Neuronal stem cell (in vitro differentiated cells): ENCODE results near the gene CTDP1.
"Not testable (repeated sequence)": the region's sequence is repeated elsewhere in the genome, so short reads cannot be mapped to it uniquely, and the experiment has no call there.

Experiments used
- DNase-seq: peaks from one replicate; pipeline ENCODE4 v3.0.0-alpha.2; 2013; ENCODE audit warnings: low spot score
- H2AFZ ChIP-seq: one replicate; pipeline ENCODE4 v1.6.1; 2013; ENCODE audit warnings: mild to moderate bottlenecking, low read length, inconsistent platforms
- H2AK5ac ChIP-seq: 2 replicates; pipeline ENCODE4 v1.6.1; 2013; ENCODE audit warnings: low read depth, mild to moderate bottlenecking, inconsistent platforms, low read length, moderate library complexity, mixed read lengths
- H2BK120ac ChIP-seq: 2 replicates; pipeline ENCODE4 v1.6.1; 2013; ENCODE audit warnings: low read depth, mild to moderate bottlenecking, inconsistent platforms, low read length, moderate library complexity, mixed read lengths
- H2BK12ac ChIP-seq: one replicate; pipeline ENCODE4 v1.6.1; 2013; ENCODE audit warnings: low read length, inconsistent platforms
- H2BK15ac ChIP-seq: 2 replicates; pipeline ENCODE4 v1.6.1; 2013; ENCODE audit warnings: mild to moderate bottlenecking, low read length, inconsistent platforms, mixed read lengths
- H2BK5ac ChIP-seq: one replicate; pipeline ENCODE4 v1.6.1; 2013; ENCODE audit warnings: inconsistent platforms, mild to moderate bottlenecking, low read length, moderate library complexity
- H3K14ac ChIP-seq: one replicate; pipeline ENCODE4 v1.6.1; 2013; ENCODE audit warnings: low read length, inconsistent platforms
- H3K18ac ChIP-seq: 2 replicates; pipeline ENCODE4 v1.6.1; 2013; ENCODE audit warnings: low read length, inconsistent platforms
- H3K23ac ChIP-seq: 2 replicates; pipeline ENCODE4 v1.6.1; 2013; ENCODE audit warnings: low read depth, mild to moderate bottlenecking, mixed read lengths, low read length, inconsistent platforms; ENCODE audit not compliant: poor library complexity
- H3K27ac ChIP-seq: replicated peaks from 3 replicates; pipeline ENCODE4 v1.5.1; 2013; ENCODE audit warnings: low read length, inconsistent platforms
- H3K27me3 ChIP-seq, 3 experiments: 2 replicates each; pipeline ENCODE4 v1.6.1; 2013; ENCODE audit warnings: low read length in 3 of 3, mild to moderate bottlenecking in 2 of 3, inconsistent platforms in 1 of 3, low read depth in 1 of 3, mixed read lengths in 1 of 3, moderate library complexity in 1 of 3; ENCODE audit not compliant: control insufficient read depth in 3 of 3, insufficient read depth in 3 of 3
- H3K36me3 ChIP-seq, 2 donors: replicated peaks in 1 of 2; 2 replicates each; pipeline ENCODE4 v1.6.1; 2013; ENCODE audit warnings: low read length in 2 of 2; ENCODE audit not compliant: control insufficient read depth in 2 of 2, insufficient read depth in 2 of 2
- H3K4ac ChIP-seq: 2 replicates; pipeline ENCODE4 v1.6.1; 2013; ENCODE audit warnings: inconsistent platforms, mild to moderate bottlenecking, low read length, moderate library complexity
- H3K4me1 ChIP-seq, 2 donors: 1 replicate in 1 of 2; 2 replicates in 1 of 2; pipeline ENCODE4 v1.6.1; 2013; ENCODE audit warnings: low read length in 2 of 2, low read depth in 1 of 2; ENCODE audit not compliant: control insufficient read depth in 2 of 2, insufficient read depth in 1 of 2
- H3K4me2 ChIP-seq: one replicate; pipeline ENCODE4 v1.6.1; 2013; ENCODE audit warnings: mild to moderate bottlenecking, low read length, inconsistent platforms; ENCODE audit not compliant: insufficient read depth, poor library complexity, severe bottlenecking
- H3K4me3 ChIP-seq, 2 donors: 2 replicates each; pipeline ENCODE4 v1.5.1; 2013; ENCODE audit warnings: low read length in 2 of 2, mild to moderate bottlenecking in 2 of 2, inconsistent platforms in 1 of 2, moderate library complexity in 1 of 2
- H3K79me1 ChIP-seq: one replicate; pipeline ENCODE4 v1.6.1; 2013; ENCODE audit warnings: low read depth, mild to moderate bottlenecking, inconsistent platforms, low read length, moderate library complexity
- H3K9ac ChIP-seq: one replicate; pipeline ENCODE4 v1.6.1; 2013; ENCODE audit warnings: mild to moderate bottlenecking, low read depth, low read length, inconsistent platforms; ENCODE audit not compliant: poor library complexity
- H3K9me3 ChIP-seq, 2 donors: replicated peaks in 1 of 2; 2 replicates each; pipeline versions ENCODE3 to v1.6.1; 2013; ENCODE audit warnings: low read length in 2 of 2, mild to moderate bottlenecking in 2 of 2, inconsistent platforms in 1 of 2, low read depth in 1 of 2, mixed read lengths in 1 of 2, moderate library complexity in 1 of 2; ENCODE audit not compliant: control insufficient read depth in 2 of 2, insufficient read depth in 1 of 2
- H4K8ac ChIP-seq: one replicate; pipeline ENCODE4 v1.6.1; 2013; ENCODE audit warnings: low read depth, mild to moderate bottlenecking, inconsistent platforms, low read length, moderate library complexity
- H4K91ac ChIP-seq: one replicate; pipeline ENCODE4 v1.6.1; 2013; ENCODE audit warnings: low read length, low read depth, mild to moderate bottlenecking, inconsistent platforms; ENCODE audit not compliant: poor library complexity
- WGBS, 2 donors: extraction: QIAGEN DNeasy Blood & Tissue Kit; methylation state at CpG; one replicate each; pipeline ENCODE4 v1.1.7; 2013; ENCODE audit warnings: missing lambda C conversion rate in 2 of 2, mixed read lengths in 1 of 2; ENCODE audit not compliant: insufficient read length in 2 of 2, insufficient replicate concordance in 1 of 2; ENCODE audit errors: extremely low coverage in 2 of 2; 5-methylcytosine and 5-hydroxymethylcytosine counted together

Gene CTDP1

DNA sequence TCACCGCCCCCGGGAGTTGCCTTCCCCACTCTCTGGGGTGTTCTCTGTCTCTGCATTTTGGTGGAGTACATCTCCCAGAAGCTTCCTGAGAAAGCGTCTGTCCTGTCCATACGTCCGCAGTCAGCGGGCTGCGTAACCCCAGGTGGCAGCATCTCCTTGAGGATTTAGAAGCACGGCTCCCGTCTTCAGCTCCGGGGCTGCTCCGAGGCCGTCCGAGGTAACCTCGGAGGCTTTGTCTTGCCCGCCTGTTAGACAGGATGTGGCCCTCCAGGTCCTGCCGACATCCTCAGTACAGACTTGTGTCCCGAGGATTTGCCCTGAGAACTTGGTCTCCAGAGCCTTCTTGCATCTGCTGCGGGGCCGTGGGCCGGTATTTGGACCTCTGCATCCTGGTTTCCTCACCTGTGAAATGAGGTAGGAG, 58.4 kb downstream of the CTDP1 start:
- peaks cover 23 to 86% of the 10 kb centered on the region in 2 donors for H3K36me3 ChIP-seq
- no peak overlapping the region for H2AFZ ChIP-seq
- no peak overlapping the region for H3K4ac ChIP-seq
- H2BK5ac ChIP-seq, result no peak overlapping the region
- no peak overlapping the region for H3K23ac ChIP-seq
- H3K14ac ChIP-seq, result no peak overlapping the region
- H3K4me3 ChIP-seq, result no peak overlapping the region
- no peaks in the 10 kb centered on the region for H3K79me1 ChIP-seq
- H2BK120ac ChIP-seq, result no peak overlapping the region
- no peak overlapping the region for H2BK12ac ChIP-seq
- H3K4me1 ChIP-seq, result no peaks in the 10 kb centered on the region
- no peak for DNase-seq
- no peak overlapping the region for H4K91ac ChIP-seq
- H3K27me3 ChIP-seq, result no peaks in the 10 kb centered on the region
- WGBS, 2 donors, result no CpG with 5 or more reads among the region's 20 CpGs
- no peak overlapping the region for H3K4me2 ChIP-seq
- no peak overlapping the region for H4K8ac ChIP-seq
- H3K18ac ChIP-seq, result no peak overlapping the region
- peaks cover 5 to 28% of the 10 kb centered on the region in 2 donors for H3K9me3 ChIP-seq
- H2BK15ac ChIP-seq, result no peak overlapping the region
- H3K27ac ChIP-seq, result no peak overlapping the region
- no peak overlapping the region for H2AK5ac ChIP-seq
- H3K9ac ChIP-seq, result no peak overlapping the region

GRCh38 chr18:79738581-79739439, 59.2 kb downstream of the CTDP1 start:
- peaks cover 0 to 21% of the 10 kb centered on the region in 2 donors for H3K9me3 ChIP-seq
- H2BK12ac ChIP-seq, result no peak overlapping the region
- H4K91ac ChIP-seq, result no peak overlapping the region
- no peak overlapping the region for H3K4me3 ChIP-seq
- H3K4me1 ChIP-seq, result no peaks in the 10 kb centered on the region
- no peak overlapping the region for H2AK5ac ChIP-seq
- no peaks in the 10 kb centered on the region for H3K79me1 ChIP-seq
- no peak overlapping the region for H2AFZ ChIP-seq
- no peak overlapping the region for H2BK15ac ChIP-seq
- no peak overlapping the region for H2BK5ac ChIP-seq
- no peak overlapping the region for H3K27ac ChIP-seq
- no CpG with 5 or more reads among the region's 21 CpGs for WGBS, 2 donors
- H3K4me2 ChIP-seq, result no peak overlapping the region
- H3K9ac ChIP-seq, result no peak overlapping the region
- H3K23ac ChIP-seq, result no peak overlapping the region
- H3K18ac ChIP-seq, result no peak overlapping the region
- DNase-seq, result no peak
- no peak overlapping the region for H3K4ac ChIP-seq
- no peak overlapping the region for H2BK120ac ChIP-seq
- H3K27me3 ChIP-seq, result no peaks in the 10 kb centered on the region
- H3K14ac ChIP-seq, result no peak overlapping the region
- peaks cover 19 to 83% of the 10 kb centered on the region in 2 donors for H3K36me3 ChIP-seq
- H4K8ac ChIP-seq, result no peak overlapping the region

- no peak overlapping the region for H3K4me3 ChIP-seq
- H2BK120ac ChIP-seq, result no peak overlapping the region
- no peaks in the 10 kb centered on the region for H3K4me1 ChIP-seq
- H3K14ac ChIP-seq, result no peak overlapping the region
- no peaks in the 10 kb centered on the region for H3K79me1 ChIP-seq
- no peak overlapping the region for H3K4ac ChIP-seq
- no peak overlapping the region for H2BK15ac ChIP-seq
- H3K9ac ChIP-seq, result no peak overlapping the region
- peaks cover 19 to 80% of the 10 kb centered on the region in 2 donors for H3K36me3 ChIP-seq
- no peaks in the 10 kb centered on the region for H3K27me3 ChIP-seq
- H3K18ac ChIP-seq, result no peak overlapping the region
- DNase-seq, result no peak
- no peak overlapping the region for H3K4me2 ChIP-seq
- peaks cover 0 to 16% of the 10 kb centered on the region in 2 donors for H3K9me3 ChIP-seq
- H2AK5ac ChIP-seq, result no peak overlapping the region
- no peak overlapping the region for H3K27ac ChIP-seq
- H4K91ac ChIP-seq, result no peak overlapping the region
- no peak overlapping the region for H2BK12ac ChIP-seq
- H4K8ac ChIP-seq, result no peak overlapping the region
- H3K23ac ChIP-seq, result no peak overlapping the region
- no peak overlapping the region for H2BK5ac ChIP-seq
- WGBS, 2 donors, result no CpG with 5 or more reads among the region's 15 CpGs
- no peak overlapping the region for H2AFZ ChIP-seq
These were observed 59.8 kb downstream of the CTDP1 start for GRCh38 chr18:79739440-79739778.

DNA sequence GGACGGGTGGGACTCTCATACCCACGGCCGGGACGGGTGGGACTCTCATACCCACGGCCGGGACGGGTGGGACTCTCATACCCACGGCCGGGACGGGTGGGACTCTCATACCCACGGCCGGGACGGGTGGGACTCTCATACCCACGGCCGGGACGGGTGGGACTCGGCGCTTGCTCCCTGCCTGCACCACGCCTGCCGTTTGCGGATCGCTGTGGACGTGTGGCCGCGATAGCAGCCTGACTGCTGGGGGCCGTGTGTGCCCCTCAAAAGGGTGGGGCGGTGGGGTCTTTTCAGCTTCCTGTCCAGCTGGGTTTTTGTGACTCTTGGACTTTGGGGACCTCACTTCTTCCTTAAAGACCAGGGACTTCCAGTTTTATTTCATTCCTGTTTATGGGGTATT, 60.4 kb downstream of the CTDP1 start:
- not testable (repeated sequence) for H2BK15ac ChIP-seq, H3K79me1 ChIP-seq, H3K9ac ChIP-seq, H3K4me2 ChIP-seq, H2BK12ac ChIP-seq, H3K4me3 ChIP-seq, H2BK5ac ChIP-seq, H3K4ac ChIP-seq, H3K4me1 ChIP-seq, H3K27me3 ChIP-seq, H2BK120ac ChIP-seq, H2AK5ac ChIP-seq, H3K27ac ChIP-seq, H3K18ac ChIP-seq, H3K23ac ChIP-seq, H4K91ac ChIP-seq, H3K14ac ChIP-seq, DNase-seq, H4K8ac ChIP-seq, H2AFZ ChIP-seq
- Histone ChIP-seq H3K9me3 (peaks cover 0 to 12% of the 10 kb centered on the region in 2 donors), H3K36me3 (peaks cover 19 to 79% of the 10 kb centered on the region in 2 donors)
- WGBS, 2 donors, result no CpG with 5 or more reads among the region's 27 CpGs
